ENCODE results near the gene DNAJC12. TPM values are rescaled to one million over a fixed set of nuclear protein-coding genes. Genes with fewer than 3 reads are reported as not detected.
A peak's percentile ranks its signal among the peaks of the same experiment; 100 is the strongest.
"Not testable (repeated sequence)": the region's sequence is repeated elsewhere in the genome, so short reads cannot be mapped to it uniquely, and the experiment has no call there.

DNAJC12 gene
- total and polyA plus RNA-seq, 2 donors (not counting 1 experiment from before 2014, with no cell fraction given) = 0.19 TPM; not detected in 1

DNA sequence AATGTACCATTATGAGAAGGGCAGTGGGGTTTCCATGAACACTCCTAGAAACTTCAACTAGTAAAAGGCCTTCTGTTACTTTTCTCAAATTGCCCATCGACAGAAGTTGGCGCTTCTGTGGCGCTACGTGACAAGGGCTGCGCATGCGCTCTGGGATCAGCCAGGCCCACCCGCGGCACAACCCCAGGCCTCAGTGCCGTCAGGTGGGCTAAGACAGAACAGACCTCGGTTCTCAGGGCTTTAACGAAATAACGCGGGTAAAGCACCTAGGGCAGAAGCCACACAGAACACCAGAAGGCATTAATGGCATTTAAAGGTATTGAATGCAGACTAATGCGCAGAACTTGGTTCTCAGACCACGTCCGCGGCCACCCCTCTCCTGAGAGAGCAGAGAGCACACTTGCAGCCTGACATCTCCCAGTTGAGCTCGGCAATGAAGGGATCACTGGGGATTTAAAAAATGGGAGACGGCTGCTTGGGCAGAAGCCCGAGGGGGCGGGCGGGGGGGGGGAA is 74.4 kb downstream of the DNAJC12 start:
- Histone ChIP-seq H3K4me3 (ENCODE audit: control extremely low read depth in 1 of 5, extremely low read depth in 1 of 5, insufficient read depth in 1 of 5, low read depth in 2 of 5, low read length in 4 of 5) (peak overlapping the region; percentile 74 to 93 (median 85)), H3K27ac (ENCODE audit: low read length in 2 of 2) (peak overlapping the region; percentile 84 to 86), H4K20me1 (ENCODE audit: control insufficient read depth, insufficient read depth, low read length, poor library complexity, severe bottlenecking) (no peaks in the 10 kb centered on the region), H3K9me3 (ENCODE audit: control extremely low read depth in 1 of 3, control insufficient read depth in 2 of 3, insufficient read depth in 1 of 3, low read length in 2 of 3) (peaks cover 0 to 5% (median 1%) of the 10 kb centered on the region in 3 donors), H3K9ac (ENCODE audit: low read length) (peak overlapping the region; percentile 85), H3K27me3 (replicated peaks in 1 of 4; ENCODE audit: control extremely low read depth in 1 of 4, control insufficient read depth in 3 of 4, insufficient read depth in 4 of 4, low read length in 3 of 4) (no peaks in the 10 kb centered on the region), H2AFZ (ENCODE audit: insufficient read depth, low read depth, low read length, poor library complexity, severe bottlenecking) (peak overlapping the region; percentile 87), H3K4me2 (replicated peaks; ENCODE audit: low read depth, low read length, poor library complexity, severe bottlenecking) (peak overlapping the region; percentile 83), H3K4me1 (ENCODE audit: control insufficient read depth in 2 of 2, insufficient read depth in 2 of 2, low read length in 2 of 2) (peaks cover 9 to 20% of the 10 kb centered on the region in 2 donors), H3K36me3 (replicated peaks in 1 of 2; ENCODE audit: control extremely low read depth in 1 of 2, control insufficient read depth in 1 of 2, extremely low read depth in 1 of 2, insufficient read depth in 2 of 2, low read length in 1 of 2) (no peaks in the 10 kb centered on the region), H3K79me2 (ENCODE audit: control insufficient read depth, insufficient read depth, low read length) (no peaks in the 10 kb centered on the region)
- intact Hi-C loops (cut with micrococcal nuclease) = loop anchor here (1.0 to 2.0 kb wide), 4 partner anchors 10 to 312 kb away; partner anchors contain the start of genes HERC4 and SIRT1
- TF ChIP-seq EZH2 (IDR thresholded peaks at IDR 0.05; ENCODE audit: borderline replicate concordance, insufficient read depth, low read depth, low read length, poor library complexity, severe bottlenecking) = no peak
- TF ChIP-seq, protein P1, sequence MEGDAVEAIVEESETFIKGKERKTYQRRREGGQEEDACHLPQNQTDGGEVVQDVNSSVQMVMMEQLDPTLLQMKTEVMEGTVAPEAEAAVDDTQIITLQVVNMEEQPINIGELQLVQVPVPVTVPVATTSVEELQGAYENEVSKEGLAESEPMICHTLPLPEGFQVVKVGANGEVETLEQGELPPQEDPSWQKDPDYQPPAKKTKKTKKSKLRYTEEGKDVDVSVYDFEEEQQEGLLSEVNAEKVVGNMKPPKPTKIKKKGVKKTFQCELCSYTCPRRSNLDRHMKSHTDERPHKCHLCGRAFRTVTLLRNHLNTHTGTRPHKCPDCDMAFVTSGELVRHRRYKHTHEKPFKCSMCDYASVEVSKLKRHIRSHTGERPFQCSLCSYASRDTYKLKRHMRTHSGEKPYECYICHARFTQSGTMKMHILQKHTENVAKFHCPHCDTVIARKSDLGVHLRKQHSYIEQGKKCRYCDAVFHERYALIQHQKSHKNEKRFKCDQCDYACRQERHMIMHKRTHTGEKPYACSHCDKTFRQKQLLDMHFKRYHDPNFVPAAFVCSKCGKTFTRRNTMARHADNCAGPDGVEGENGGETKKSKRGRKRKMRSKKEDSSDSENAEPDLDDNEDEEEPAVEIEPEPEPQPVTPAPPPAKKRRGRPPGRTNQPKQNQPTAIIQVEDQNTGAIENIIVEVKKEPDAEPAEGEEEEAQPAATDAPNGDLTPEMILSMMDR (IDR thresholded peaks at IDR 0.05) = no peak
- H3K9me3 Mint-ChIP-seq (ENCODE audit: insufficient read depth) = no peaks in the 10 kb centered on the region
- peak overlapping the region; percentile 100 for H3K27ac Mint-ChIP-seq
- H3K27me3 Mint-ChIP-seq = no peaks in the 10 kb centered on the region
- 3% methylated on average over 14 of the region's 22 CpGs for WGBS (ENCODE audit: insufficient coverage)
- ChIA-PET CTCF (interaction anchor here (1.1 to 16.1 kb wide), 4 partner anchors 14 to 68 kb away, joined by 3 to 171 read pairs (median 12); partner anchors contain the start of gene CTNNA3), POLR2A (interaction anchor here (0.6 to 2.1 kb wide), 6 partner anchors 10 to 568 kb away, joined by 3 to 17 read pairs (median 5); partner anchors contain the start of gene HNRNPH3)
- peaks cover 27% of the 10 kb centered on the region for H3K4me1 Mint-ChIP-seq
- DNase-seq = peak; percentile 92
- peak; percentile 42 for ATAC-seq (ENCODE audit: low read depth)
- H3K4me3 Mint-ChIP-seq = peak overlapping the region; percentile 91

- 100% methylated on average over 5 of the region's 9 CpGs for WGBS (ENCODE audit: insufficient coverage)
- POLR2A ChIA-PET; H4K20me1 ChIP-seq (ENCODE audit: control insufficient read depth, insufficient read depth, low read length, poor library complexity, severe bottlenecking); ATAC-seq (ENCODE audit: low read depth); H2AFZ ChIP-seq (ENCODE audit: insufficient read depth, low read depth, low read length, poor library complexity, severe bottlenecking); intact Hi-C loops (cut with micrococcal nuclease); H3K9me3 ChIP-seq (ENCODE audit: control extremely low read depth in 1 of 3, control insufficient read depth in 2 of 3, insufficient read depth in 1 of 3, low read length in 2 of 3); H3K27me3 Mint-ChIP-seq; H3K4me3 ChIP-seq (ENCODE audit: control extremely low read depth in 1 of 5, extremely low read depth in 1 of 5, insufficient read depth in 1 of 5, low read depth in 2 of 5, low read length in 4 of 5); H3K4me2 ChIP-seq (replicated peaks; ENCODE audit: low read depth, low read length, poor library complexity, severe bottlenecking); H3K27me3 ChIP-seq (replicated peaks in 1 of 4; ENCODE audit: control extremely low read depth in 1 of 4, control insufficient read depth in 3 of 4, insufficient read depth in 4 of 4, low read length in 3 of 4); H3K79me2 ChIP-seq (ENCODE audit: control insufficient read depth, insufficient read depth, low read length); H3K27ac ChIP-seq (ENCODE audit: low read length in 2 of 2); H3K36me3 ChIP-seq (replicated peaks in 1 of 2; ENCODE audit: control extremely low read depth in 1 of 2, control insufficient read depth in 1 of 2, extremely low read depth in 1 of 2, insufficient read depth in 2 of 2, low read length in 1 of 2); H3K9me3 Mint-ChIP-seq (ENCODE audit: insufficient read depth); H3K9ac ChIP-seq (ENCODE audit: low read length); DNase-seq: not testable (repeated sequence)
- H3K4me3 Mint-ChIP-seq = peak overlapping the region; percentile 44
- CTCF ChIA-PET = interaction anchor here (1.0 to 16.1 kb wide), 3 partner anchors 15 to 66 kb away, joined by 3 to 171 read pairs (median 9); partner anchors contain the start of gene CTNNA3
- H3K4me1 Mint-ChIP-seq = peaks cover 27% of the 10 kb centered on the region
- peaks cover 9 to 20% of the 10 kb centered on the region in 2 donors for H3K4me1 ChIP-seq (ENCODE audit: control insufficient read depth in 2 of 2, insufficient read depth in 2 of 2, low read length in 2 of 2)
- peak overlapping the region; percentile 32 for H3K27ac Mint-ChIP-seq
These were observed 75.4 kb downstream of the DNAJC12 start for GRCh38 chr10:67762567-67762966.
